LNCaP clone FGC (cell line): ENCODE measurements around the gene PAK5.

Experiments used
- DNase-seq: peaks from one replicate; pipeline ENCODE4 v3.0.0-alpha.2; 2011; ENCODE audit warnings: low read depth
- H3K4me3 ChIP-seq: 2 replicates; pipeline ENCODE4 v1.5.1; 2011; ENCODE audit warnings: mild to moderate bottlenecking, low read depth, low read length, control low read depth
- CTCF ChIP-seq: IDR thresholded peaks from 2 replicates; pipeline ENCODE4 v1.5.1; 2012; ENCODE audit warnings: mild to moderate bottlenecking; ENCODE audit not compliant: control insufficient read depth, insufficient read depth; ENCODE audit errors: extremely low read depth

PAK5 gene

GRCh38 chr20:9867196-9867980, 28.5 kb upstream of the PAK5 start:
- H3K4me3 ChIP-seq: no peak overlapping the region
- no peak for DNase-seq
- TF ChIP-seq CTCF: no peak

GRCh38 chr20:9852566-9852965, 13.7 kb upstream of the PAK5 start:
- H3K4me3 ChIP-seq: no peak overlapping the region
- TF ChIP-seq CTCF: no peak
- DNase-seq: no peak

GRCh38 chr20:9839626-9840025, 750 bp upstream of the PAK5 start:
- H3K4me3 ChIP-seq: peak overlapping the region; percentile 48; the same call in 1 of the 2 replicates
- TF ChIP-seq CTCF: no peak

GRCh38 chr20:9838035-9838377, 870 bp downstream of the PAK5 start:
- no peak for DNase-seq
- no peak overlapping the region for H3K4me3 ChIP-seq
- no peak for TF ChIP-seq CTCF

More at GRCh38 chr20:9839626-9840025, 750 bp upstream of the PAK5 start:
- DNase-seq: no peak

GRCh38 chr20:9837634-9838033, 1.2 kb downstream of the PAK5 start:
- no peak for TF ChIP-seq CTCF
- DNase-seq: no peak
- H3K4me3 ChIP-seq: no peak overlapping the region

GRCh38 chr20:9835302-9835701, 3.6 kb downstream of the PAK5 start:
- TF ChIP-seq CTCF: no peak
- no peak for DNase-seq
- H3K4me3 ChIP-seq: no peak overlapping the region

- no peak for TF ChIP-seq CTCF
- no peak for DNase-seq
- H3K4me3 ChIP-seq: no peak overlapping the region
Measured at GRCh38 chr20:9831032-9831431, 7.8 kb downstream of the PAK5 start.
